Measurements from ENCODE around the gene CLSTN1.

- no peak for TF ChIP-seq POLR2A (IDR thresholded peaks at IDR 0.05; ENCODE audit: low read depth, low read length)
- TF ChIP-seq POLR2AphosphoS5 (IDR thresholded peaks at IDR 0.05; ENCODE audit: low read depth, low read length), result no peak
- no peak for TF ChIP-seq TAF1 (IDR thresholded peaks at IDR 0.05; ENCODE audit: low read depth, low read length)
- TF ChIP-seq POU2F2 (IDR thresholded peaks at IDR 0.05; ENCODE audit: low read depth, low read length), result no peak
Observed at GRCh38 chr1:9827558-9828185, 3.9 kb upstream of the CLSTN1 start.
